GM19240 (cell line): ENCODE data around the gene NDUFC1.
A peak's percentile ranks its signal among the peaks of the same experiment; 100 is the strongest.
"Not testable (repeated sequence)": the region's sequence is repeated elsewhere in the genome, so short reads cannot be mapped to it uniquely, and the experiment has no call there.

Source experiments
- DNase-seq: peaks from one replicate; pipeline ENCODE4 v3.0.0; 2011; ENCODE audit warnings: low spot score; ENCODE audit not compliant: insufficient read length

The NDUFC1 gene

GRCh38 chr4:139299536-139299935 lies 2.7 kb downstream of the NDUFC1 start:
- no peak for DNase-seq

GRCh38 chr4:139297001-139297410 lies 5.3 kb downstream of the NDUFC1 start:
- DNase-seq, result no peak

GRCh38 chr4:139295942-139296299 lies 6.4 kb downstream of the NDUFC1 start:
- no peak for DNase-seq

- no peak for DNase-seq
These were observed 6.9 kb downstream of the NDUFC1 start for GRCh38 chr4:139295206-139295941.

- no peak for DNase-seq
These were observed 16.0 kb downstream of the NDUFC1 start for GRCh38 chr4:139286186-139286698.

GRCh38 chr4:139282721-139283075 lies 19.6 kb downstream of the NDUFC1 start:
- no peak for DNase-seq

GRCh38 chr4:139282065-139282720 lies 20.1 kb downstream of the NDUFC1 start:
- DNase-seq, result no peak

GRCh38 chr4:139279760-139280620 lies 22.3 kb downstream of the NDUFC1 start, which contains the start of gene MGARP:
Gene MGARP (minus strand): TSS chr4:139280225. CDS start chr4:139280158, 67 bp downstream.
- no peak for DNase-seq

GRCh38 chr4:139278912-139279759 lies 23.1 kb downstream of the NDUFC1 start:
- no peak for DNase-seq

- DNase-seq, result no peak
These were observed 23.8 kb downstream of the NDUFC1 start for GRCh38 chr4:139278485-139278884.

- DNase-seq, result no peak
These were observed 27.0 kb downstream of the NDUFC1 start for GRCh38 chr4:139275281-139275735.

GRCh38 chr4:139274790-139275189 lies 27.5 kb downstream of the NDUFC1 start:
- DNase-seq, result no peak

- no peak for DNase-seq
These were observed 28.4 kb downstream of the NDUFC1 start for GRCh38 chr4:139273835-139274234.

- no peak for DNase-seq
These were observed 35.0 kb downstream of the NDUFC1 start for GRCh38 chr4:139267301-139267700.

GRCh38 chr4:139266583-139267257 lies 35.6 kb downstream of the NDUFC1 start:
- peak; percentile 91 for DNase-seq

- DNase-seq, result no peak
These were observed 36.1 kb downstream of the NDUFC1 start for GRCh38 chr4:139266208-139266582.

GRCh38 chr4:139265654-139266053 lies 36.6 kb downstream of the NDUFC1 start:
- DNase-seq, result no peak

- no peak for DNase-seq
These were observed 45.9 kb downstream of the NDUFC1 start for GRCh38 chr4:139256349-139256748.

GRCh38 chr4:139255581-139255980 lies 46.7 kb downstream of the NDUFC1 start:
- not testable (repeated sequence) for DNase-seq

GRCh38 chr4:139253713-139254112 lies 48.6 kb downstream of the NDUFC1 start:
- DNase-seq, result no peak
